Stimulated activated memory B cell treated with anti-CD40 and anti-IgM and Interleukin-4, amounts not matched to agents 10 μg/mL and 1 μg/mL and 100 μg/mL, for 72 hours (primary cell): ENCODE measurements around the gene NAA30.

Source experiments
- ATAC-seq: fragments of 150-1000 bp; cut with Tn5 transposase; 2 replicates; pipeline ENCODE4 v1.10.0; 2021
- H3K27ac Mint-ChIP-seq: one replicate; pipeline ENCODE4 v1.8.0; 2022; ENCODE audit warnings: mild to moderate bottlenecking, mixed read lengths
- H3K27me3 Mint-ChIP-seq: one replicate; pipeline ENCODE4 v1.8.0; 2022; ENCODE audit warnings: mixed read lengths
- H3K36me3 Mint-ChIP-seq: one replicate; pipeline ENCODE4 v1.8.0; 2022; ENCODE audit warnings: mixed read lengths
- H3K4me1 Mint-ChIP-seq: one replicate; pipeline ENCODE4 v1.8.0; 2022; ENCODE audit warnings: mixed read lengths
- H3K4me3 Mint-ChIP-seq: one replicate; pipeline ENCODE4 v1.8.0; 2022; ENCODE audit warnings: mild to moderate bottlenecking, moderate library complexity, mixed read lengths
- H3K9me3 Mint-ChIP-seq: one replicate; pipeline ENCODE4 v1.8.0; 2022; ENCODE audit warnings: mixed read lengths

NAA30 gene

DNA sequence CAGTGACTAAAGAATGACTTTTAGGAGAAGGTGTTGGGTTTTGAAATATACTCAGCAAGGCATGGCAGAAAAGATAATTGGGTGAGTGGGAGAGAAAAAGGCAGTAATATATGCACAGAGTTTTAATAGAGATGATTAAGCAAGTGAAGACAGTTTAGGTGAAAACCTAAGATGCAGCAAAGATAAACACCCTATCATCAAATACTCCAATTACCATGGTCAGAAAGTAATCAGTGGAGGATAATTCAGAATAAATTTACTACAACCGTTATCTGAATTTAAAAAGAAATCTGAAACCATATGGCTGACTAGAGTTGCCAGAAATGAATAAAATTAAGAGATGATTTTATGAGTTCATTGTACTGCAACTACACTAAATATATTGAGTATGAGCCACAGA is 26.8 kb downstream of the NAA30 start:
- no peak overlapping the region for H3K4me3 Mint-ChIP-seq
- no peaks in the 10 kb centered on the region for H3K27me3 Mint-ChIP-seq
- no peaks in the 10 kb centered on the region for H3K4me1 Mint-ChIP-seq
- no peaks in the 10 kb centered on the region for H3K9me3 Mint-ChIP-seq
- ATAC-seq, result no peak
- H3K27ac Mint-ChIP-seq, result no peak overlapping the region
- H3K36me3 Mint-ChIP-seq, result no peaks in the 10 kb centered on the region

DNA sequence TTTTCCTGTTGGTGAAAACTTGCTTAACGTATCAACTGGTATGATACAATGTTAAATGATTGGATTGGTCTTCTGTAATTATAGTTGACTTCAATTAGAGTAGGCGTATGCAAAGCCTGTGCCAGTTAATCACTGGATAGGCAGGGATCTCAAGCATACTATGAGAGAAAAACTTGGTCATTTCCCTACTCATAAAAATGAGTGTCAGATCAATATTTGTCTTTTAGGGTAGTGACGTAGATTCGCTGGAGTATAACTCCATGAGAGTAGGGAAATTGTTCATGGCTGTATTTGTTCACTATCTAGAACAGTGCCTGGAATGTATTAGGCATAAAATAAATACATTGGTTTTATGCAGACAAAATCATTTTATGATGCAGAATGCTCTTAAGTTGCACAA is 28.6 kb downstream of the NAA30 start:
- Mint-ChIP-seq H3K27ac (no peak overlapping the region), H3K27me3 (no peaks in the 10 kb centered on the region), H3K4me3 (no peak overlapping the region), H3K4me1 (no peaks in the 10 kb centered on the region), H3K36me3 (no peaks in the 10 kb centered on the region), H3K9me3 (no peaks in the 10 kb centered on the region)
- no peak for ATAC-seq

DNA sequence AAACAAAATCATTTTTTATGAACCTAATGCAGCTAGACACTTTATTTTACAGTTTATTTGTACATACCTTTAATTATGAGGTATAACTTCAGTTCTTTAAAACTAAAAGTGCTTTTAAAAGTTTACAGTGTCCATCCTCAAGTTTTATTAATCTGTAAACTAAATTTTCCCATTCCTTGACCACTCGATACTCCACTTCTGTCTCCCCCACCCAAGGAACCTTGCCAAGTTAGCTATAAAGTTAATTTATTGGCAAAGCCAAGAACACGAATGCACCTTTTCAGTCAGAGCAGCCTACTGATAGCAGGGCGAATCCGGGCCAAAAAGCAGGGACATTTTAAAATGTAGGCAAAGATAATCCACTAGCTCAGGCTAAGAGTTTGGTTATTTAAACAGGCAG is 29.6 kb downstream of the NAA30 start:
- Mint-ChIP-seq H3K4me3 (no peak overlapping the region), H3K4me1 (no peaks in the 10 kb centered on the region), H3K27ac (no peak overlapping the region), H3K36me3 (no peaks in the 10 kb centered on the region), H3K9me3 (no peaks in the 10 kb centered on the region), H3K27me3 (no peaks in the 10 kb centered on the region)
- no peak for ATAC-seq

DNA sequence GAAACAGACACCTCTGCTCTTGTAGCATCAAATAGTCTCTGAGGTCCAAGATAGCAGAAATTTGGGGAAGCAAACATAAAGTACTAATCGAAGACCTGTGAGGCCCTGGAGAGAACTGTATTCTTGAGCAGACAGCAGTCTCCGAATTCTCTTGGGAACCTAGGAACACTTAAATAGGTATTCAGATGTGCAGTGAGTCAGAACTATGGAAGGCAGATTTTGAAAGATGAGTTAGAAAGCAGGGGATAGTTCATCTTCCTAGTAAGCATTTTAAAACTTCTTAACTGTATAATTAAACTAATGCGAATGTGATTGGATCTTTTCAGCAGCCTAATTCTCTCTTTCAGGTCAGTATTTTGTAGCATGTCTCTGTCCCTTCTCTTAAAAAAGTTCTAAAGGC is 30.6 kb downstream of the NAA30 start:
- Mint-ChIP-seq H3K36me3 (no peaks in the 10 kb centered on the region), H3K9me3 (no peaks in the 10 kb centered on the region), H3K4me1 (no peaks in the 10 kb centered on the region), H3K4me3 (no peak overlapping the region), H3K27ac (no peak overlapping the region), H3K27me3 (no peaks in the 10 kb centered on the region)
- no peak for ATAC-seq

DNA sequence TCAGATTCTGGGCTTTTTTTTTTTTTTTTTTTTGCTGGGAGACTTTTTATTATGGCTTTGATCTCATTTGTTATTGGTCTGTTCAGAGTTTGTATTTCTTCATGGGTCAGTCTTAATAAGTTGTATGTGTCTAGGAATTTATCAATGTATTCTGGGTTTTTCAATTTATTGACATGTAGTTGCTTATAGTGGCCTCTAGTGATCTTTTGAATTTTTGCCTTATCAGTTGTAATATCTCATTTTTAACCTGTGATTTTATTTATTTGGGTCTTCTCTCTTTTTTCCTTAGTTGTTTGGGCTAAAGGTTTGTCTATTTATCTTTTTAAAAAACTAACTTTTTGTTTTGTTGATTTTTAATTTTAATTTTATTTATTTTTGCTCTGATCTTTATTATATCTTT is 45.5 kb downstream of the NAA30 start:
- H3K4me3 Mint-ChIP-seq, result no peak overlapping the region
- no peaks in the 10 kb centered on the region for H3K4me1 Mint-ChIP-seq
- peaks cover 9% of the 10 kb centered on the region for H3K9me3 Mint-ChIP-seq
- no peak overlapping the region for H3K27ac Mint-ChIP-seq
- H3K36me3 Mint-ChIP-seq, result no peaks in the 10 kb centered on the region
- peaks cover 10% of the 10 kb centered on the region for H3K27me3 Mint-ChIP-seq
- no peak for ATAC-seq

DNA sequence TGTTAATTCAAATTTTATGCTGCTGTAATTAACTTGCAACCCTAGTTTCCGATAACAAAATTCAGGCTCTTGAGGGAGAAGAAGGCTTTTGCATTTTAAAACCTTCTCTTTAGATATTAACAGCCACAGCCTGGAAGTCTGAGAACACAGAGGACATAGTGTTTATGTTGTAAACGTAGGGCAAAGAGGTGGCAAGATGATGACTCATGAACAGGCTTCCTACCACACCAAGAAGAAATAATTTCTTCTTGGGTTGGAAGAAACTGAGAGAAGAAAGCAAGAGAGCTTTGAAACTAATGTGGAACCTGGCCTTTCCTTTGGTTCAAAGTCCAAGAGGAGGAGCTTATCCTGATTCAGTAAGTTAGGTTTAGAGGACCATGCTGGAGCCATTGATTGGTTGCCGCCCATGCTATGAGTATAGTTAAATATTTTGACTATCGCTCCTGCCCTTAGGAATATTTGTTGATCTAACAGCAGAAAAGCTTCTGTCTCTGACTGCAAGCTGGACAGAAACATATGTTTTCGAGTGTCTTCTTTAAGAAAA is 71.5 kb downstream of the NAA30 start:
- Mint-ChIP-seq H3K27ac (no peak overlapping the region), H3K4me1 (peaks cover 19% of the 10 kb centered on the region), H3K36me3 (no peaks in the 10 kb centered on the region), H3K9me3 (no peaks in the 10 kb centered on the region), H3K4me3 (no peak overlapping the region), H3K27me3 (no peaks in the 10 kb centered on the region)
- ATAC-seq, result no peak

DNA sequence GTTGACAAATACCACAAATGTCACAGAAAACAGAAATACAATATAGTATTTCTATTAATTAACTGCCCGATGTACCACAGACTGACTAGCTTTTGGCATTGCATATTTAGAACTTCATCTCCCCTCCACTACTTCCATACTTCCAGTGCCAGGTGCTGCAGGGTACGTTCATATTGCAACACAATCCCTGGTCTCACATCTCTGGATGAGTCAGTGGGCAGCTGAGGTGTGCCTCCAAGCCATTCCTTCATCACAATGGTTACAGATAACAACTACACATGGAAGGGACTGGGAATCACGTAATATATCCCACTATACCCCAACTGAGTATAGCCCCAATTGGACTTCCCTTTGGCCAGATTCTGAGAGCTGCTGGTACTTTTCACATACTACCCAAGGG is 72.2 kb downstream of the NAA30 start:
- H3K36me3 Mint-ChIP-seq, result no peaks in the 10 kb centered on the region
- H3K27ac Mint-ChIP-seq, result no peak overlapping the region
- ATAC-seq, result no peak
- H3K4me1 Mint-ChIP-seq, result peaks cover 19% of the 10 kb centered on the region
- H3K9me3 Mint-ChIP-seq, result no peaks in the 10 kb centered on the region
- no peak overlapping the region for H3K4me3 Mint-ChIP-seq
- no peaks in the 10 kb centered on the region for H3K27me3 Mint-ChIP-seq

DNA sequence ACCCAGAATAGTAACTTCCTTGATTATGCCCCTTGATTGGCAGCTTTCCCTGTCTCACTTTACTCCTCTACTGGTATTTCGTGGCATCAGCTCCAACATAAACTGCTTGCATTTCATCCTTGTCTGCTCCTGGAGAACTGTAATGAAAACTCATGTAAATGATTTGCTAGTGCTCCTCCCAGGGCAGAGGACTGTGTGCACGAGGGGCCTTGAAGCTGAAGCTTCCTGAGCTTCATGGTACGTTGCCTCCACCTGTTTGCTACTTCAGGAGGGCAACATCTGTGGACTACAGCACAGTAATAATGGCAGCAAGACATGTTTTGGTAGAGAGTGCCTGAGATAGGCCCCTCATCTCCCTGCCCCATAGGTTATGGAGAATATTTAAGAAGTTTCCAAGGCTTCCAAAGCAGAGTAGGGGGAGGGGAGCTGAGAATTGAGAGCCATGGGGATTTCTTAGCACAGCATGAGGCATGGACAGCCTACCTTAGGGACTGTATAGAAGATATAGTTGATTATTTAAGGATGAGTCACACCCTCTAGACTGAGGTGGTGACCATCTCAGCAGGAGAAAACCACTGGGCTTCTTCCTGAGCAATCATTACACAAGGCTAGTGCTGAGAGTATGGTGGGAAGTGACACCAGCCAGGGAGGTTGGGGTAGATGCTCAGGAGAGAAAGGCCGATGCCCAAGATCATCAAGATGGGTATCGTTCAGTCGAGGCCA is 73.8 kb downstream of the NAA30 start:
- Mint-ChIP-seq H3K27me3 (no peaks in the 10 kb centered on the region), H3K4me1 (peaks cover 19% of the 10 kb centered on the region), H3K4me3 (no peak overlapping the region), H3K27ac (no peak overlapping the region), H3K36me3 (no peaks in the 10 kb centered on the region), H3K9me3 (no peaks in the 10 kb centered on the region)
- no peak for ATAC-seq
